HCT116 (cell line): ENCODE data around the gene SCG3. TPM values are rescaled to one million over a fixed set of nuclear protein-coding genes. Genes with fewer than 3 reads are reported as not detected.

Experiments
- ATAC-seq: fragments of 200-7000 bp; cut with Tn5 transposase; 2 replicates; pipeline ENCODE4 v1.9.1; 2020; ENCODE audit warnings: mild to moderate bottlenecking, moderate library complexity
- Bru-seq: library from RNA; stranded (reverse); fragments of 400-500 nt; gene quantifications from one replicate; lab custom pipeline; 2021; lab: Mats Ljungman, UMichigan
- BruChase-seq, 2 experiments: library from RNA; stranded (reverse); fragments of 400-500 nt; gene quantifications; one replicate each; lab custom pipeline; 2021; lab: Mats Ljungman, UMichigan
- BruUV-seq: library from RNA; stranded (reverse); fragments of 400-500 nt; replicated peaks from 2 replicates; lab custom pipeline; 2021; lab: Mats Ljungman, UMichigan
- CTCF ChIA-PET: fragments of 300-600 bp; sonication (Branson Sonifier 250); formaldehyde crosslinking; loops from one replicate; lab custom pipeline; 2021; ENCODE audit warnings: antibody characterized with exemption; lab: Charles Lee
- POLR2A ChIA-PET: fragments of 300-600, 350-600 bp; sonication (Branson Sonifier 250); formaldehyde crosslinking; loops from one replicate; lab custom pipeline; 2021; ENCODE audit warnings: antibody characterized with exemption; lab: Charles Lee
- RAD21 ChIA-PET, 2 experiments: fragments of 300-600 bp; sonication (Branson Sonifier 250); formaldehyde crosslinking; loops; one replicate each; lab custom pipeline; 2023; ENCODE audit warnings: low total read pairs in 2 of 2; ENCODE audit not compliant: uncharacterized antibody in 2 of 2, unreplicated experiment in 2 of 2, low non-redundant PET in 1 of 2; lab: Charles Lee
- DNase-seq: peaks from one replicate; pipeline ENCODE4 v3.0.0-alpha.2; 2010; ENCODE audit warnings: low read depth, low spot score
- H2AFZ ChIP-seq: fragments of 200-600 bp; shearing (Covaris generic), sonication (generic); 2 replicates; pipeline ENCODE4 v1.6.1; 2017; ENCODE audit warnings: low read depth, mixed run types, mixed read lengths, antibody characterized with exemption, low read length; ENCODE audit not compliant: poor library complexity, severe bottlenecking
- H3K27ac ChIP-seq: 2 replicates; pipeline ENCODE4 v1.5.1; 2012; ENCODE audit warnings: low read depth, low read length
- H3K27me3 ChIP-seq: fragments of 200-600 bp; sonication (generic); 2 replicates; pipeline ENCODE4 v1.6.1; 2016; ENCODE audit warnings: mixed run types, low read length, mixed read lengths; ENCODE audit not compliant: insufficient read depth
- H3K36me3 ChIP-seq, 2 experiments: fragments of 200-500 bp in 1 of 2; fragments of 200-600 bp in 1 of 2; sonication (Bioruptor generic) in 1 of 2; sonication (generic) in 1 of 2; 2 replicates each; pipeline versions ENCODE4 v1.5.1 to v1.6.1; 2014 to 2016; ENCODE audit warnings: low read length in 2 of 2, inconsistent platforms in 1 of 2, mixed read lengths in 1 of 2, mixed run types in 1 of 2; ENCODE audit not compliant: insufficient read depth in 2 of 2, control insufficient read depth in 1 of 2
- H3K4me1 ChIP-seq, 2 experiments: fragments of 200-600 bp in 1 of 2; sonication (generic) in 1 of 2; 2 replicates each; pipeline versions ENCODE4 v1.5.1 to v1.6.1; 2012 to 2017; ENCODE audit warnings: low read length in 2 of 2, inconsistent platforms in 1 of 2, mild to moderate bottlenecking in 1 of 2, mixed read lengths in 1 of 2, mixed run types in 1 of 2, moderate library complexity in 1 of 2; ENCODE audit not compliant: insufficient read depth in 2 of 2, control insufficient read depth in 1 of 2
- H3K4me2 ChIP-seq: fragments of 200-600 bp; sonication (generic); 2 replicates; pipeline ENCODE4 v1.6.1; 2017; ENCODE audit warnings: mixed run types, low read length, mixed read lengths
- H3K4me3 ChIP-seq, 2 experiments: fragments of 200-600 bp in 1 of 2; sonication (generic) in 1 of 2; replicated peaks in 1 of 2; 2 replicates each; pipeline ENCODE4 v1.5.1; 2011 to 2016; ENCODE audit warnings: low read length in 2 of 2, control low read depth in 1 of 2, low read depth in 1 of 2, mild to moderate bottlenecking in 1 of 2, mixed read lengths in 1 of 2, mixed run types in 1 of 2
- H3K79me2 ChIP-seq: fragments of 200-600 bp; sonication (generic); 2 replicates; pipeline ENCODE4 v1.6.1; 2017; ENCODE audit warnings: mild to moderate bottlenecking, mixed run types, low read length, moderate library complexity, mixed read lengths; ENCODE audit not compliant: insufficient read depth
- H3K9ac ChIP-seq: fragments of 200-600 bp; sonication (generic); 2 replicates; pipeline ENCODE4 v1.6.1; 2016; ENCODE audit warnings: low read length, mixed read lengths
- H3K9me2 ChIP-seq: fragments of 200-600 bp; sonication (generic), shearing (Covaris generic); 2 replicates; pipeline ENCODE4 v1.6.1; 2017; ENCODE audit warnings: mixed run types, mild to moderate bottlenecking, moderate library complexity; ENCODE audit not compliant: insufficient read depth
- H3K9me3 ChIP-seq, 2 experiments: fragments of 200-500 bp in 1 of 2; fragments of 200-600 bp in 1 of 2; sonication (Bioruptor generic) in 1 of 2; sonication (generic) in 1 of 2; 2 replicates each; pipeline ENCODE4 v1.6.1; 2014 to 2017; ENCODE audit warnings: low read length in 2 of 2, mixed read lengths in 2 of 2, inconsistent platforms in 1 of 2, low read depth in 1 of 2, mild to moderate bottlenecking in 1 of 2, mixed run types in 1 of 2, moderate library complexity in 1 of 2; ENCODE audit not compliant: control insufficient read depth in 1 of 2, insufficient read depth in 1 of 2
- H4K20me1 ChIP-seq: fragments of 200-600 bp; sonication (generic), shearing (Covaris generic); 2 replicates; pipeline ENCODE4 v1.6.1; 2017; ENCODE audit warnings: mixed run types, mild to moderate bottlenecking, moderate library complexity; ENCODE audit not compliant: insufficient read depth
- EGR1 ChIP-seq: IDR thresholded peaks from 2 replicates; pipeline ENCODE4 v1.6.1; 2012; ENCODE audit warnings: low read depth
- EZH2phosphoT487 ChIP-seq: fragments of 200-600 bp; IDR thresholded peaks from 2 replicates; pipeline ENCODE4 v1.6.1; 2018; ENCODE audit warnings: antibody characterized with exemption, borderline replicate concordance
- FOSL1 ChIP-seq: IDR thresholded peaks from 2 replicates; pipeline ENCODE4 v1.6.1; 2012; ENCODE audit warnings: low read depth
- REST ChIP-seq: IDR thresholded peaks from 2 replicates; pipeline ENCODE4 v1.6.1; 2012; ENCODE audit warnings: low read depth
- YY1 ChIP-seq: IDR thresholded peaks from 2 replicates; pipeline ENCODE4 v1.6.1; 2011; ENCODE audit warnings: low read length, low read depth, moderate library complexity, mild to moderate bottlenecking; ENCODE audit not compliant: insufficient replicate concordance; ENCODE audit errors: extremely low read depth
- intact Hi-C: fragments of 100-400 bp; cut with micrococcal nuclease; formaldehyde crosslinking; loops from 2 replicates; pipeline ENCODE4 v1.10.0; 2022
- long read RNA-seq: library from polyadenylated mRNA; unstranded; transcript quantifications from one replicate; pipeline ENCODE4 v2.0.0, GENCODE V29; 2021; ENCODE audit not compliant: unreplicated experiment
- polyA plus RNA-seq: library from polyadenylated mRNA; unstranded; fragments of >200 nt; gene quantifications from 2 replicates; pipeline ENCODE4 v1.2.1, GENCODE V29; 2012; ENCODE audit warnings: missing spikeins
- total RNA-seq: library from RNA; stranded (reverse); gene quantifications from one replicate; pipeline ENCODE4 v1.2.1, GENCODE V29; 2021; ENCODE audit not compliant: unreplicated experiment

SCG3 gene
- total RNA-seq (not detected), Bru-seq, nascent RNA (percentile 2 among the genes with signal in this experiment), BruChase-seq, experiment 1, labeled RNA remaining after a 6-hour chase (percentile 9 among the genes with signal in this experiment), BruChase-seq, experiment 2, labeled RNA remaining after a 2-hour chase (percentile 4 among the genes with signal in this experiment)
- polyA plus RNA-seq = not detected in 2 replicates
- long read RNA-seq = 0 reads

GRCh38 chr15:51681303-51681963, at the start of gene SCG3:
TSS of gene SCG3 (plus strand) at chr15:51681503. CDS start at chr15:51681756, 253 bp downstream.
- CTCF ChIA-PET = no interaction called here

More at GRCh38 chr15:51681303-51681963, at the start of gene SCG3:
- Histone ChIP-seq H2AFZ (no peak within 1 kb of the TSS), H3K27me3 (peaks cover 33% of the 10 kb centered on the region; the same call in 1 of the 2 replicates), H3K4me3 (no peak within 1 kb of the TSS), H4K20me1 (no peaks in the 10 kb centered on the region), H3K9me3 (no peaks in the 10 kb centered on the region), H3K79me2 (no peaks in the 10 kb centered on the region), H3K9me2 (no peaks in the 10 kb centered on the region), H3K4me1 (no peaks in the 10 kb centered on the region), H3K27ac (no peak within 1 kb of the TSS), H3K36me3 (no peaks in the 10 kb centered on the region), H3K4me2 (no peak within 1 kb of the TSS), H3K9ac (no peak within 1 kb of the TSS)
- ChIA-PET POLR2A (no interaction called here), RAD21 (no interaction called here)
- DNase-seq (peak; percentile 10), ATAC-seq (peak; percentile 81)
- intact Hi-C loops = no loop called here
- TF ChIP-seq EGR1 (no peak), EZH2phosphoT487 (no peak), YY1 (no peak), REST (peak; percentile 89), FOSL1 (no peak)
- BruUV-seq = no TSS peak
